SK-N-SH (cell line): Measurements from ENCODE around the gene NTPCR. TPM values are rescaled to one million over a fixed set of nuclear protein-coding genes. Genes with fewer than 3 reads are reported as not detected.

Experiments
- CHD2 ChIP-seq: fragments of 150-350 bp; IDR thresholded peaks from 2 replicates; pipeline ENCODE4 v1.6.1; 2018; ENCODE audit warnings: low read length; ENCODE audit not compliant: partially characterized antibody
- ELF1 ChIP-seq: IDR thresholded peaks from 2 replicates; pipeline ENCODE4 v1.4.0; 2012
- EP300 ChIP-seq, 2 experiments: IDR thresholded peaks; 2 replicates each; pipeline versions ENCODE4 v1.4.0 to v1.6.1; 2012; ENCODE audit warnings: borderline replicate concordance in 1 of 2, low read depth in 1 of 2, low read length in 1 of 2
- FOSL2 ChIP-seq: IDR thresholded peaks from 2 replicates; pipeline ENCODE4 v1.4.0; 2012; ENCODE audit warnings: low read depth, mild to moderate bottlenecking, moderate library complexity, borderline replicate concordance
- FOXJ3 ChIP-seq: sonication (generic); formaldehyde crosslinking; IDR thresholded peaks from 2 replicates; pipeline ENCODE4 v1.5.1; 2020; ENCODE audit warnings: mild to moderate bottlenecking, missing genetic modification reagents
- FOXM1 ChIP-seq: IDR thresholded peaks from 2 replicates; pipeline ENCODE4 v1.4.0; 2012; ENCODE audit warnings: low read depth, mild to moderate bottlenecking
- GABPA ChIP-seq: IDR thresholded peaks from 2 replicates; pipeline ENCODE4 v1.4.0; 2012; ENCODE audit warnings: low read depth, mild to moderate bottlenecking
- GATA2 ChIP-seq: sonication (generic); formaldehyde crosslinking; IDR thresholded peaks from 2 replicates; pipeline ENCODE4 v1.5.0; 2020; ENCODE audit warnings: mild to moderate bottlenecking, missing genetic modification reagents
- IRF3 ChIP-seq: fragments of 150-350 bp; IDR thresholded peaks from 2 replicates; pipeline ENCODE4 v1.6.1; 2016; ENCODE audit warnings: mild to moderate bottlenecking, low read depth, low read length
- JUND ChIP-seq: IDR thresholded peaks from 2 replicates; pipeline ENCODE4 v1.4.0; 2012
- MAX ChIP-seq: IDR thresholded peaks from 2 replicates; pipeline ENCODE4 v1.4.0; 2012; ENCODE audit warnings: low read depth
- MXI1 ChIP-seq: IDR thresholded peaks from 2 replicates; pipeline ENCODE4 v1.6.1; 2012; ENCODE audit warnings: mild to moderate bottlenecking, low read depth, low read length, improper control_type of control experiment
- NFIC ChIP-seq: IDR thresholded peaks from 2 replicates; pipeline ENCODE4 v1.4.0; 2012; ENCODE audit warnings: borderline replicate concordance
- PBX3 ChIP-seq: IDR thresholded peaks from 2 replicates; pipeline ENCODE4; 2012
- POLR2AphosphoS5 ChIP-seq: IDR thresholded peaks from 2 replicates; pipeline ENCODE4 v1.6.1; 2012; ENCODE audit warnings: low read depth, low read length
- RAD21 ChIP-seq: IDR thresholded peaks from 2 replicates; pipeline ENCODE4 v1.6.1; 2012; ENCODE audit warnings: mild to moderate bottlenecking, low read length
- RCOR1 ChIP-seq: fragments of 150-350 bp; IDR thresholded peaks from 2 replicates; pipeline ENCODE4 v1.6.1; 2017; ENCODE audit warnings: antibody characterized with exemption, low read length
- REST ChIP-seq: IDR thresholded peaks from 2 replicates; pipeline ENCODE4 v1.6.1; 2012; ENCODE audit warnings: mild to moderate bottlenecking, low read depth, low read length, moderate library complexity
- RFX5 ChIP-seq: IDR thresholded peaks from 2 replicates; pipeline ENCODE4 v1.6.1; 2012; ENCODE audit warnings: mild to moderate bottlenecking, improper control_type of control experiment, low read length
- SMC3 ChIP-seq: IDR thresholded peaks from 2 replicates; pipeline ENCODE4 v1.6.1; 2012; ENCODE audit warnings: low read depth, low read length, improper control_type of control experiment
- TAF1 ChIP-seq: IDR thresholded peaks from 2 replicates; pipeline ENCODE4 v1.6.1; 2012; ENCODE audit warnings: low read depth, mild to moderate bottlenecking, low read length, moderate library complexity, borderline replicate concordance
- TCF12 ChIP-seq: IDR thresholded peaks from 2 replicates; pipeline ENCODE4 v1.4.0; 2012
- USF1 ChIP-seq: IDR thresholded peaks from 2 replicates; pipeline ENCODE4 v1.4.0; 2012; ENCODE audit warnings: low read depth, borderline replicate concordance
- USF2 ChIP-seq: fragments of 150-350 bp; IDR thresholded peaks from 2 replicates; pipeline ENCODE4 v1.6.1; 2017; ENCODE audit warnings: antibody characterized with exemption, low read length, low read depth, borderline replicate concordance
- polyA plus RNA-seq, 3 experiments: library from polyadenylated mRNA; depleted of rRNA; stranded (reverse); fragments of >200 nt; gene quantifications; 2 replicates each; pipeline ENCODE4 v1.2.3, GENCODE V29; 2012

NTPCR gene
- polyA plus RNA-seq, 1 of the 3 experiments (the other 2 are of a cell fraction): 20.8 TPM

GRCh38 chr1:233015965-233016364, 65.6 kb downstream of the NTPCR start (continued):
- TF ChIP-seq GATA2 (CRISPR knock-in tag) (peak; percentile 54), USF1 (no peak), FOSL2 (no peak), RCOR1 (peak; percentile 49; the same call in 1 of the 2 replicates), MAX (no peak), GABPA (no peak), PBX3 (peak; percentile 53), CHD2 (no peak), EP300 (IDR thresholded peaks at IDR 0.05; ENCODE audit: borderline replicate concordance in 1 of 2, low read depth in 1 of 2, low read length in 1 of 2) (peak in 1 of 2 experiments; percentile 70; a peak in 1 of 4 replicates), IRF3 (no peak), REST (no peak), POLR2AphosphoS5 (peak; percentile 22; the same call in 1 of the 2 replicates), NFIC (peak; percentile 21; the same call in 1 of the 2 replicates), TAF1 (no peak), FOXM1 (no peak), RFX5 (no peak), JUND (no peak), RAD21 (no peak), FOXJ3 (CRISPR knock-in tag) (no peak), ELF1 (no peak), MXI1 (no peak), SMC3 (no peak), USF2 (no peak), TCF12 (peak; percentile 91)
- TF ChIP-seq, all 33 proteins: peak for 7
